Ovary (tissue), 3 donors: Measurements from ENCODE around the gene ASCL2.

Experiments
- CTCF ChIP-seq, 3 donors: fragments of 450-650 bp in 2 of 3; fragments of 200-600 bp in 1 of 3; IDR thresholded peaks; one replicate each; pipeline versions ENCODE4 v1.5.1 to v1.8.0; 2016 to 2022; ENCODE audit warnings: antibody characterized with exemption in 3 of 3, mild to moderate bottlenecking in 1 of 3
- EP300 ChIP-seq: sonication (generic); formaldehyde crosslinking; IDR thresholded peaks from one replicate; pipeline ENCODE4 v1.6.1; 2017; ENCODE audit warnings: antibody characterized with exemption
- POLR2A ChIP-seq: fragments of 450-650 bp; IDR thresholded peaks from one replicate; pipeline ENCODE4 v1.6.1; 2017; ENCODE audit warnings: antibody characterized with exemption, mild to moderate bottlenecking, moderate library complexity
- donor health status: DM: no; HTN: no; CAD: no.

- TF ChIP-seq CTCF (IDR thresholded peaks at IDR 0.05) (no peak), POLR2A (no peak), EP300 (no peak)
Measured at GRCh38 chr11:2306877-2307500, 36.6 kb upstream of the ASCL2 start.
